Measurements from ENCODE around the gene SLC9A7.

The SLC9A7 gene

DNA sequence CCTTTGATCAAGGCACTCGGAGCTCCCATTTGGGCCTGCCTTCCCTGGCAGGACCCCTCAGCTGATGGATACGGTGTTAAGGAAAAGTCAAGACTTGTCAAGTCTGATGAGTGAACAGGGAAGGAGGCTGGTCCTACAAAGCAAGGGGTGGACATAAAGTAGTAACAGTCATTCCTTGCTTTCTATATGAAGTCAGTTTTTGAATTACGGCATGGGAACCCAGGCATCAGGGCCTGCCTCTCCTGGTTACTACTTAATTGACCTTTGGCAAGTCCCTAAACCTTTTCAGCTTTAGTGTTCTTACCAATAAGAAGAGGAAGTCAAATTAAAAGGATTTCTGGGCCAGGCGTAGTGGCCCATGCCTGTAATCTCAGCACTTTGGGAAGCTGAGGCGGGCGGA is 178.3 kb downstream of the SLC9A7 start:
- H4K12ac ChIP-seq (ENCODE audit: low read depth, low read length): no peak overlapping the region
- no peak overlapping the region for H4K91ac ChIP-seq (ENCODE audit: low read depth, low read length)
- no peak overlapping the region for H3K9ac ChIP-seq (ENCODE audit: low read length)
- H3K79me1 ChIP-seq (ENCODE audit: low read length): no peaks in the 10 kb centered on the region
- H3K23ac ChIP-seq (ENCODE audit: low read length): no peak overlapping the region
- WGBS (ENCODE audit: extremely low coverage, insufficient coverage, insufficient read length): no CpG with 5 or more reads among the region's 6 CpGs
- H2BK5ac ChIP-seq (ENCODE audit: low read depth, low read length, poor library complexity): no peak overlapping the region
- no peaks in the 10 kb centered on the region for H3K9me3 ChIP-seq (ENCODE audit: insufficient read depth, low read depth, low read length)
- no peak overlapping the region for H3K18ac ChIP-seq (ENCODE audit: low read length)
- no peak overlapping the region for H3K4me2 ChIP-seq (ENCODE audit: low read length)
- no peaks in the 10 kb centered on the region for H3K27me3 ChIP-seq (ENCODE audit: insufficient read depth, low read length)
- H3K14ac ChIP-seq (ENCODE audit: low read length): no peak overlapping the region
- H2BK120ac ChIP-seq (ENCODE audit: insufficient read depth, low read length, poor library complexity): no peak overlapping the region
- H2AK5ac ChIP-seq (ENCODE audit: low read length): no peak overlapping the region
- H3K36me3 ChIP-seq (ENCODE audit: control insufficient read depth in 1 of 2, insufficient read depth in 2 of 2, low read length in 2 of 2): no peaks in the 10 kb centered on the region
- no peak overlapping the region for H4K8ac ChIP-seq (ENCODE audit: low read depth, low read length)
- H2AFZ ChIP-seq (ENCODE audit: insufficient read depth, low read length, poor library complexity): no peak overlapping the region
- H3K4me1 ChIP-seq (ENCODE audit: control insufficient read depth in 1 of 2, insufficient read depth in 2 of 2, low read length in 2 of 2): peaks cover 0 to 4% of the 10 kb centered on the region in 2 experiments
- no peaks in the 10 kb centered on the region for H3K79me2 ChIP-seq (ENCODE audit: control insufficient read depth, insufficient read depth, low read length, poor library complexity)
- DNase-seq: no peak
- H3K4ac ChIP-seq (ENCODE audit: low read depth, low read length): no peak overlapping the region
- H3K27ac ChIP-seq (ENCODE audit: low read depth, low read length): no peak overlapping the region
- no peak overlapping the region for H3K4me3 ChIP-seq (ENCODE audit: low read depth, low read length)
- H2BK12ac ChIP-seq (ENCODE audit: low read length): no peak overlapping the region

- H3K9me3 ChIP-seq (ENCODE audit: insufficient read depth, low read depth, low read length): no peaks in the 10 kb centered on the region
- H3K4ac ChIP-seq (ENCODE audit: low read depth, low read length): no peak overlapping the region
- H2BK12ac ChIP-seq (ENCODE audit: low read length): no peak overlapping the region
- no peak overlapping the region for H2BK120ac ChIP-seq (ENCODE audit: insufficient read depth, low read length, poor library complexity)
- no peak overlapping the region for H4K8ac ChIP-seq (ENCODE audit: low read depth, low read length)
- no peak overlapping the region for H3K27ac ChIP-seq (ENCODE audit: low read depth, low read length)
- no peak overlapping the region for H3K4me2 ChIP-seq (ENCODE audit: low read length)
- H3K36me3 ChIP-seq (ENCODE audit: control insufficient read depth in 1 of 2, insufficient read depth in 2 of 2, low read length in 2 of 2): no peaks in the 10 kb centered on the region
- H3K23ac ChIP-seq (ENCODE audit: low read length): no peak overlapping the region
- no CpG with 5 or more reads among the region's 1 CpG for WGBS (ENCODE audit: extremely low coverage, insufficient coverage, insufficient read length)
- H2BK5ac ChIP-seq (ENCODE audit: low read depth, low read length, poor library complexity): no peak overlapping the region
- H3K79me2 ChIP-seq (ENCODE audit: control insufficient read depth, insufficient read depth, low read length, poor library complexity): peaks cover 2% of the 10 kb centered on the region
- no peak overlapping the region for H4K91ac ChIP-seq (ENCODE audit: low read depth, low read length)
- H3K4me3 ChIP-seq (ENCODE audit: low read depth, low read length): no peak overlapping the region
- no peak for DNase-seq
- H3K27me3 ChIP-seq (ENCODE audit: insufficient read depth, low read length): no peaks in the 10 kb centered on the region
- H4K12ac ChIP-seq (ENCODE audit: low read depth, low read length): no peak overlapping the region
- peaks cover 11 to 13% of the 10 kb centered on the region in 2 experiments for H3K4me1 ChIP-seq (ENCODE audit: control insufficient read depth in 1 of 2, insufficient read depth in 2 of 2, low read length in 2 of 2)
- H3K18ac ChIP-seq (ENCODE audit: low read length): no peak overlapping the region
- H3K14ac ChIP-seq (ENCODE audit: low read length): no peak overlapping the region
- no peak overlapping the region for H2AFZ ChIP-seq (ENCODE audit: insufficient read depth, low read length, poor library complexity)
- no peak overlapping the region for H3K9ac ChIP-seq (ENCODE audit: low read length)
- no peak overlapping the region for H2AK5ac ChIP-seq (ENCODE audit: low read length)
- H3K79me1 ChIP-seq (ENCODE audit: low read length): no peaks in the 10 kb centered on the region
These were observed 179.7 kb downstream of the SLC9A7 start for GRCh38 chrX:46579250-46579649.

GRCh38 chrX:46577221-46578005 is 181.5 kb downstream of the SLC9A7 start:
- DNase-seq: no peak
- Histone ChIP-seq H4K91ac (ENCODE audit: low read depth, low read length) (no peak overlapping the region), H3K79me2 (ENCODE audit: control insufficient read depth, insufficient read depth, low read length, poor library complexity) (peaks cover 2% of the 10 kb centered on the region), H3K4me3 (ENCODE audit: low read depth, low read length) (no peak overlapping the region), H3K27me3 (ENCODE audit: insufficient read depth, low read length) (no peaks in the 10 kb centered on the region), H4K8ac (ENCODE audit: low read depth, low read length) (no peak overlapping the region), H3K9me3 (ENCODE audit: insufficient read depth, low read depth, low read length) (no peaks in the 10 kb centered on the region), H2BK12ac (ENCODE audit: low read length) (no peak overlapping the region), H2BK120ac (ENCODE audit: insufficient read depth, low read length, poor library complexity) (no peak overlapping the region), H3K36me3 (ENCODE audit: control insufficient read depth in 1 of 2, insufficient read depth in 2 of 2, low read length in 2 of 2) (no peaks in the 10 kb centered on the region), H3K27ac (ENCODE audit: low read depth, low read length) (no peak overlapping the region), H3K23ac (ENCODE audit: low read length) (no peak overlapping the region), H3K4me1 (ENCODE audit: control insufficient read depth in 1 of 2, insufficient read depth in 2 of 2, low read length in 2 of 2) (peaks cover 11 to 14% of the 10 kb centered on the region in 2 experiments), H3K4me2 (ENCODE audit: low read length) (no peak overlapping the region), H2BK5ac (ENCODE audit: low read depth, low read length, poor library complexity) (no peak overlapping the region), H2AFZ (ENCODE audit: insufficient read depth, low read length, poor library complexity) (no peak overlapping the region), H3K9ac (ENCODE audit: low read length) (no peak overlapping the region), H2AK5ac (ENCODE audit: low read length) (no peak overlapping the region), H3K18ac (ENCODE audit: low read length) (no peak overlapping the region), H4K12ac (ENCODE audit: low read depth, low read length) (no peak overlapping the region), H3K14ac (ENCODE audit: low read length) (no peak overlapping the region), H3K79me1 (ENCODE audit: low read length) (no peaks in the 10 kb centered on the region), H3K4ac (ENCODE audit: low read depth, low read length) (no peak overlapping the region)
- WGBS (ENCODE audit: extremely low coverage, insufficient coverage, insufficient read length): no CpG with 5 or more reads among the region's 7 CpGs

- Histone ChIP-seq H2BK120ac (ENCODE audit: insufficient read depth, low read length, poor library complexity) (no peak overlapping the region), H4K91ac (ENCODE audit: low read depth, low read length) (no peak overlapping the region), H3K79me1 (ENCODE audit: low read length) (no peaks in the 10 kb centered on the region), H3K4me1 (ENCODE audit: control insufficient read depth in 1 of 2, insufficient read depth in 2 of 2, low read length in 2 of 2) (peaks cover 11 to 14% of the 10 kb centered on the region in 2 experiments), H3K18ac (ENCODE audit: low read length) (no peak overlapping the region), H2BK5ac (ENCODE audit: low read depth, low read length, poor library complexity) (no peak overlapping the region), H4K12ac (ENCODE audit: low read depth, low read length) (no peak overlapping the region), H3K4me3 (ENCODE audit: low read depth, low read length) (no peak overlapping the region), H3K23ac (ENCODE audit: low read length) (no peak overlapping the region), H3K4ac (ENCODE audit: low read depth, low read length) (no peak overlapping the region), H3K9me3 (ENCODE audit: insufficient read depth, low read depth, low read length) (no peaks in the 10 kb centered on the region), H3K27me3 (ENCODE audit: insufficient read depth, low read length) (no peaks in the 10 kb centered on the region), H2AFZ (ENCODE audit: insufficient read depth, low read length, poor library complexity) (no peak overlapping the region), H3K14ac (ENCODE audit: low read length) (no peak overlapping the region), H2BK12ac (ENCODE audit: low read length) (no peak overlapping the region), H3K9ac (ENCODE audit: low read length) (no peak overlapping the region), H3K4me2 (ENCODE audit: low read length) (no peak overlapping the region), H3K36me3 (ENCODE audit: control insufficient read depth in 1 of 2, insufficient read depth in 2 of 2, low read length in 2 of 2) (no peaks in the 10 kb centered on the region), H4K8ac (ENCODE audit: low read depth, low read length) (no peak overlapping the region), H2AK5ac (ENCODE audit: low read length) (no peak overlapping the region), H3K27ac (ENCODE audit: low read depth, low read length) (no peak overlapping the region), H3K79me2 (ENCODE audit: control insufficient read depth, insufficient read depth, low read length, poor library complexity) (peaks cover 2% of the 10 kb centered on the region)
- WGBS (ENCODE audit: extremely low coverage, insufficient coverage, insufficient read length): no CpG with 5 or more reads among the region's 3 CpGs
- no peak for DNase-seq
These were observed 182.5 kb downstream of the SLC9A7 start for GRCh38 chrX:46576458-46576857.
